Ovary (tissue), 3 donors: ENCODE data around the gene EPHB1.

ENCODE experiments used
- EP300 ChIP-seq: sonication (generic); formaldehyde crosslinking; IDR thresholded peaks from one replicate; pipeline ENCODE4 v1.6.1; 2017; ENCODE audit warnings: antibody characterized with exemption
- POLR2A ChIP-seq: fragments of 450-650 bp; IDR thresholded peaks from one replicate; pipeline ENCODE4 v1.6.1; 2017; ENCODE audit warnings: antibody characterized with exemption, mild to moderate bottlenecking, moderate library complexity
- TF ChIP-seq, protein P1 (sequence below), 3 donors: fragments of 450-650 bp in 2 of 3; fragments of 200-600 bp in 1 of 3; IDR thresholded peaks; one replicate each; pipeline versions ENCODE4 v1.5.1 to v1.8.0; 2016 to 2022; ENCODE audit warnings: antibody characterized with exemption in 3 of 3, mild to moderate bottlenecking in 1 of 3
- donor health status: DM: no; HTN: no; CAD: no.

DNA sequence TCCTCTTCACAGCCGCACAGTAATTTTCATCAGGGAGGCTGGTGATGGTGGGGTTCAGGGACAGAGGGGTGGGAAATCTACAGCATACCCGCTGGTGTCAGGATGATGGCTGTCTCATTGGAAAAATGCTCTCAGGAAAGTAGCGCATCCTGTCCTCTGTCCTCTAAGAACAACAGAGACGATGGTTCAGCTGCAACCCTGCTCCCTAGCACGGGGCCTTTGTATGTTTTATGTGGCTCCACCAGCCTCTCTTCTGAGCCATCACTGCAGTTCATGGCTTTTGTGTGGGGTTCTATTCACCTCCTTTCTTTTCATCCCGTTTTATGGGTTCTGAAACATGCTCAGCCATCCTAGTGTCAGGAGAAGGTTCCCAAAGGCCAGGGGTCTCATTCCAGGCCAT is 68.9 kb downstream of the EPHB1 start:
- TF ChIP-seq, protein P1, sequence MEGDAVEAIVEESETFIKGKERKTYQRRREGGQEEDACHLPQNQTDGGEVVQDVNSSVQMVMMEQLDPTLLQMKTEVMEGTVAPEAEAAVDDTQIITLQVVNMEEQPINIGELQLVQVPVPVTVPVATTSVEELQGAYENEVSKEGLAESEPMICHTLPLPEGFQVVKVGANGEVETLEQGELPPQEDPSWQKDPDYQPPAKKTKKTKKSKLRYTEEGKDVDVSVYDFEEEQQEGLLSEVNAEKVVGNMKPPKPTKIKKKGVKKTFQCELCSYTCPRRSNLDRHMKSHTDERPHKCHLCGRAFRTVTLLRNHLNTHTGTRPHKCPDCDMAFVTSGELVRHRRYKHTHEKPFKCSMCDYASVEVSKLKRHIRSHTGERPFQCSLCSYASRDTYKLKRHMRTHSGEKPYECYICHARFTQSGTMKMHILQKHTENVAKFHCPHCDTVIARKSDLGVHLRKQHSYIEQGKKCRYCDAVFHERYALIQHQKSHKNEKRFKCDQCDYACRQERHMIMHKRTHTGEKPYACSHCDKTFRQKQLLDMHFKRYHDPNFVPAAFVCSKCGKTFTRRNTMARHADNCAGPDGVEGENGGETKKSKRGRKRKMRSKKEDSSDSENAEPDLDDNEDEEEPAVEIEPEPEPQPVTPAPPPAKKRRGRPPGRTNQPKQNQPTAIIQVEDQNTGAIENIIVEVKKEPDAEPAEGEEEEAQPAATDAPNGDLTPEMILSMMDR (IDR thresholded peaks at IDR 0.05) = no peak
- TF ChIP-seq POLR2A (no peak), EP300 (no peak)
